ENCODE results near the gene ZBTB46.

DNA sequence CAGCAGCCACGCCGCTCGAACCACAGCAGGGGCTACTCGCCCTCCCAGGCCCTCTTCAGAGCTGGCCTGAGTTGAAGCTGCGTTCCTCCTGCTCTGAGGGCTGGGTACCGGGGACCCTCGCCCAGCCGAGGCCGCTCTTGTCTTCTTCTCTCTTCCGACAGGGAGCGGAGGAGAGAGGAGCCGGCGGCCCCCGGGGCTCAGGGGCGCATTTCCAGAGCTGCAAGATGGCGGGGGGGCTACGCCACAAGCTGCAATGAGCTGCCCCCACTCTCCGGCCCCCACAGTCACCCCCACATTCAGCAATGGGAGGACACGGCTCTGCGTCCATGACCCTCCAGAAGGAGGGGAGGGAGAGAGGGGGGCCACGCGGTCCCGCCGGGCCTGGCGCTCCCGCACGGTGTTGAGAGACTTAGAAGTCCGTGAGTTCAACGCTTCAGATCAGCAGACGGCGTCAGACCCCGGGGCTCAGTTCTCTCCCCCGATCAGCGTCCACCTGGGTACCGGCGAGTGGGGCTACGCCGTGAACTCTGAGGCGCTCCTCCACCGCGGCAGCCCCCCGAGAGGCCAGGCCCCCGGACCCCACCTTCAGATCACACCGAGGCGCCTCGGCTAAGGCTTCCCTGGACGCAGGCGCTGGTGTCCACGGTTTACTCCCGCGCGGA, 59.9 kb downstream of the ZBTB46 start:
- TF ChIP-seq, protein P1, sequence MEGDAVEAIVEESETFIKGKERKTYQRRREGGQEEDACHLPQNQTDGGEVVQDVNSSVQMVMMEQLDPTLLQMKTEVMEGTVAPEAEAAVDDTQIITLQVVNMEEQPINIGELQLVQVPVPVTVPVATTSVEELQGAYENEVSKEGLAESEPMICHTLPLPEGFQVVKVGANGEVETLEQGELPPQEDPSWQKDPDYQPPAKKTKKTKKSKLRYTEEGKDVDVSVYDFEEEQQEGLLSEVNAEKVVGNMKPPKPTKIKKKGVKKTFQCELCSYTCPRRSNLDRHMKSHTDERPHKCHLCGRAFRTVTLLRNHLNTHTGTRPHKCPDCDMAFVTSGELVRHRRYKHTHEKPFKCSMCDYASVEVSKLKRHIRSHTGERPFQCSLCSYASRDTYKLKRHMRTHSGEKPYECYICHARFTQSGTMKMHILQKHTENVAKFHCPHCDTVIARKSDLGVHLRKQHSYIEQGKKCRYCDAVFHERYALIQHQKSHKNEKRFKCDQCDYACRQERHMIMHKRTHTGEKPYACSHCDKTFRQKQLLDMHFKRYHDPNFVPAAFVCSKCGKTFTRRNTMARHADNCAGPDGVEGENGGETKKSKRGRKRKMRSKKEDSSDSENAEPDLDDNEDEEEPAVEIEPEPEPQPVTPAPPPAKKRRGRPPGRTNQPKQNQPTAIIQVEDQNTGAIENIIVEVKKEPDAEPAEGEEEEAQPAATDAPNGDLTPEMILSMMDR (conservative IDR thresholded peaks at IDR 0.05): no peak
- no peak for TF ChIP-seq ZFX (IDR thresholded peaks at IDR 0.05)

All from C4-2B (cell line).